Panc1 (cell line): ENCODE data around the gene PCDHGA6. TPM values are rescaled to one million over a fixed set of nuclear protein-coding genes. Genes with fewer than 3 reads are reported as not detected.

Experiments
- ATAC-seq: fragments of 200-7000 bp; cut with Tn5 transposase; 2 replicates; pipeline ENCODE4 v1.9.1; 2020; ENCODE audit warnings: mild to moderate bottlenecking, moderate library complexity
- BruUV-seq: library from RNA; stranded (reverse); fragments of 400-500 nt; replicated peaks from 2 replicates; lab custom pipeline; 2021; lab: Mats Ljungman, UMichigan
- CTCF ChIA-PET: fragments of 300-600 bp; sonication (Branson Sonifier 250); formaldehyde crosslinking; loops from one replicate; lab custom pipeline; 2022; ENCODE audit warnings: antibody characterized with exemption; lab: Charles Lee
- POLR2A ChIA-PET: fragments of 300-600 bp; sonication (Branson Sonifier 250); formaldehyde crosslinking; loops from one replicate; lab custom pipeline; 2022; ENCODE audit warnings: antibody characterized with exemption; lab: Charles Lee
- DNase-seq: peaks from one replicate; pipeline ENCODE4 v3.0.0-alpha.2; 2010; ENCODE audit warnings: low read depth, low spot score
- H3K27ac ChIP-seq: 2 replicates; pipeline ENCODE4 v1.5.1; 2011; ENCODE audit warnings: mild to moderate bottlenecking, low read length, inconsistent platforms
- H3K27me3 ChIP-seq: fragments of 200-500 bp; sonication (Bioruptor generic); 2 replicates; pipeline ENCODE4 v1.6.0; 2014; ENCODE audit warnings: low read length, inconsistent platforms; ENCODE audit not compliant: control insufficient read depth, insufficient read depth
- H3K36me3 ChIP-seq: fragments of 200-500 bp; sonication (Bioruptor generic); 2 replicates; pipeline ENCODE4 v1.5.1; 2014; ENCODE audit warnings: inconsistent platforms, mild to moderate bottlenecking, low read length, moderate library complexity; ENCODE audit not compliant: control insufficient read depth, insufficient read depth
- H3K4me1 ChIP-seq: 2 replicates; pipeline ENCODE4 v1.5.1; 2011; ENCODE audit warnings: inconsistent platforms, mild to moderate bottlenecking, low read length, moderate library complexity; ENCODE audit not compliant: control insufficient read depth, insufficient read depth
- H3K4me3 ChIP-seq, 2 experiments: 2 replicates each; pipeline ENCODE4 v1.5.1; 2011 to 2012; ENCODE audit warnings: low read depth in 2 of 2, low read length in 2 of 2, mild to moderate bottlenecking in 2 of 2, inconsistent platforms in 1 of 2, moderate library complexity in 1 of 2
- H3K9me3 ChIP-seq: fragments of 200-500 bp; sonication (Bioruptor generic); 2 replicates; pipeline ENCODE4 v1.5.1; 2014; ENCODE audit warnings: low read depth, mild to moderate bottlenecking, inconsistent platforms, low read length, moderate library complexity; ENCODE audit not compliant: control insufficient read depth, insufficient read depth
- CTCF ChIP-seq: fragments of 450-650 bp; IDR thresholded peaks from 2 replicates; pipeline ENCODE4 v1.5.1; 2017; ENCODE audit warnings: mild to moderate bottlenecking
- POLR2AphosphoS5 ChIP-seq: IDR thresholded peaks from 2 replicates; pipeline ENCODE4 v1.6.1; 2012; ENCODE audit warnings: mild to moderate bottlenecking, low read depth, low read length, moderate library complexity
- REST ChIP-seq, 2 experiments: IDR thresholded peaks; 2 replicates each; pipeline ENCODE4 v1.6.1; 2011 to 2012; ENCODE audit warnings: low read depth in 2 of 2, control low read depth in 1 of 2, low read length in 1 of 2, mild to moderate bottlenecking in 1 of 2, moderate library complexity in 1 of 2; ENCODE audit not compliant: insufficient read depth in 1 of 2
- SIN3A ChIP-seq: IDR thresholded peaks from 2 replicates; pipeline ENCODE4 v1.6.1; 2012; ENCODE audit warnings: low read depth, mild to moderate bottlenecking, low read length, moderate library complexity, borderline replicate concordance; ENCODE audit not compliant: insufficient read depth
- TCF7L2 ChIP-seq: IDR thresholded peaks from 2 replicates; pipeline ENCODE4 v1.6.1; 2011; ENCODE audit warnings: mild to moderate bottlenecking, low read depth, low read length, inconsistent platforms
- in situ Hi-C: cut with HindIII; loops from 2 replicates; pipeline ENCODE4 v1.10.0; 2016; ENCODE audit warnings: low sequenced_read_pairs, low pct_unique_long_range_greater_than_20kb
- intact Hi-C: fragments of 100-400 bp; cut with micrococcal nuclease; formaldehyde crosslinking; loops from one replicate; pipeline ENCODE4 v1.10.0; 2022; ENCODE audit not compliant: unreplicated experiment
- total RNA-seq: library from RNA; stranded (reverse); gene quantifications from one replicate; pipeline ENCODE4 v1.2.1, GENCODE V29; 2021; ENCODE audit not compliant: unreplicated experiment

The PCDHGA6 gene
- total RNA-seq, 1 experiment from 2014 or later: 0.59 TPM

- in situ Hi-C loops (no loop called here), intact Hi-C loops (no loop called here)
- Histone ChIP-seq H3K9me3 (no peaks in the 10 kb centered on the region), H3K36me3 (no peaks in the 10 kb centered on the region), H3K27ac (no peak within 1 kb of the TSS), H3K4me1 (no peaks in the 10 kb centered on the region), H3K4me3 (peak within 1 kb of the TSS in 1 of 2 experiments; percentile 18; a peak in 1 of 4 replicates), H3K27me3 (0 out of 2 replicates have a peak, but pooled peaks cover 2% of the 10 kb centered on the region)
- ChIA-PET CTCF (no interaction called here), POLR2A (no interaction called here)
- no TSS peak for BruUV-seq
- DNase-seq: no peak
- TF ChIP-seq REST (IDR thresholded peaks at IDR 0.05; ENCODE audit: insufficient read depth in 1 of 2, low read depth in 2 of 2, low read length in 1 of 2) (no peak), CTCF (no peak), TCF7L2 (no peak), POLR2AphosphoS5 (no peak), SIN3A (no peak)
- no peak for ATAC-seq
These were observed 9.0 kb downstream of the PCDHGA6 start, which contains the start of gene PCDHGA7 for GRCh38 chr5:141382469-141383294. Gene PCDHGA7 (plus strand): TSS chr5:141382742. CDS start chr5:141382900, 158 bp downstream.

- BruUV-seq: no TSS peak
- Histone ChIP-seq H3K4me3 (no peak overlapping the region; a peak in 1 of 4 replicates), H3K27me3 (0 out of 2 replicates have a peak, but pooled peaks cover 2% of the 10 kb centered on the region), H3K9me3 (no peaks in the 10 kb centered on the region), H3K4me1 (no peaks in the 10 kb centered on the region), H3K36me3 (no peaks in the 10 kb centered on the region), H3K27ac (no peak overlapping the region)
- in situ Hi-C loops (no loop called here), intact Hi-C loops (no loop called here)
- ChIA-PET POLR2A (no interaction called here), CTCF (no interaction called here)
- TF ChIP-seq SIN3A: no peak
- ATAC-seq (no peak), DNase-seq (no peak)
These were observed 9.7 kb downstream of the PCDHGA6 start for GRCh38 chr5:141383345-141383744.
